CD4-positive, alpha-beta T cell treated with Interleukin-17A for 1 hour (primary cell): ENCODE data around the gene MAPKAPK3.

ENCODE experiments used
- DNase-seq: peaks from one replicate; pipeline ENCODE4 v3.0.0-alpha.2; 2020

MAPKAPK3 gene

DNA sequence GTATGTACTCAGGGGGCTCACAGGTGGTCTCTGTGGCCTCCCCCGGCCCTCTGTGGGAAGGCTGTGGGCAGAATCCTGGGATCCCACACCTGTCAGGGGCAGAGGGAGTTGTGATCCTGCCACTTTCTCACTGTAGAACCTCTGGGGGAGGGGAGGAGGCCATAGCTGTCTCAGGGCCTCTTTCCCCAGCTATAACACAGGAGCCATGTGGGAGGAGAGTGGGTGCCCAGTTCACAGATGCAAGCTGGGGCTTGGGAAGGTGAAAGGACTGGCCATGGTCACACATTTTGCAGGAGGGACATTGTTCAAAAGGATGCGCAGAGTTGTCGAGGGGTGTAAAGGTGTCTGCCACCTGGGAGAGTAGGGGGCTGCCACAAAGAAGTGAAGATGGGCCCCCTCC is 11.7 kb downstream of the MAPKAPK3 start:
- no peak for DNase-seq

DNA sequence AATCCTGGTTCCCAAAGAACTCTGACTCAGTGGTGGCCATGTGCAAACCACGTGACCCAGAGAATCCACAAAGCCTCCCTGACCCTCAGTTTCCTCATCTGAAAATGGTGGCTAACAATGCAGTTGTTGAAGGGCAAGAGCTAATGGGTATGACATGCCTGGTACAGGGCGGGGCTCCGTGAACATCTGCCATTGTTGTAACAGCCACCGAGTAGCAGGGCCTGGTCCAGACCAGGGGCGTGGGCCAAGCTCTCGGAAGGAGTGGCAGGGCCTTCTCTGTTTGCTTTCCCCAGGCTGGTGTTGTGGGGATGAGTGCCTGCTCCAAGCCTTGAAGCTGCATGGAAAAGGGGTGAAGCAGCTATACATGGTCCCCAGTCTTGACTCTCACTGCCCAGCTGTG is 13.4 kb downstream of the MAPKAPK3 start:
- no peak for DNase-seq

DNA sequence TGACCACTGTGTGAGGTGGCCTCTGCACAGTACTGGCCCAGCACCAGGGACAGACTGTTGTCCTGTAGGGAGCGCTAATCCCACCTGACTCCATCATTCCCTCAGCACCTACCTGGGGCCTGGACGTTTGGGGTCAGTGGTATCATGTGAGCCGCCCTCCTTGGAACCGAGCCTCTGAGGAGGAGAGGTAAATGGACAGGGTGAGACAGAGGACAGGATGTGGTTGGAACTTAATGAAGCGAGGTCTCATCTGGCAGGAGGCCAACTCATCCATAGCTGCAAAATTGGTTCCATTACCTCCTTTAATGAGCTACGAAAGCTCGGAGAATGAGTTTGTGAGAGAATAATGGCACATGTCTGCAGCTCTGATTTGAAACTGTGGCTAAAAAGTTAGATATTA is 13.9 kb downstream of the MAPKAPK3 start:
- no peak for DNase-seq

DNA sequence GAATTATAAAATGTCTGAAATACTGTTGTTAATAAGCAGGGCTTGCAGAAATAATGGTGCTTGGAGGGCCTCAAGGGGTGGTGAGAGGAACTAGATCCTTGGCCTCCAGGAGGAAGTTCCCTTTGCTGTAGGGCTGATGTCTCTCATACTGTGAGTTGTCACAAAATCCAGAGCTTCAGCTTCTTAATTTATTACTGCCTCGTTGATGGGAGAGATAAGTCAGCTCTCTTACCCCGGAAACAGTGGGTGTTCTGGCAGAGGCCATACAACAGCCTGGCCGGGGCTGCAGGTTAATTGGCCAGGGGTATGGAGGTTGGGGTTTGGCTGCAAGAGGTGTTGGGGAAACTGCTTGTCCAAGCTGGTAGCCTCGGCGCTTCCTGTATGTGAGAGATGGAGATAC is 15.5 kb downstream of the MAPKAPK3 start:
- no peak for DNase-seq

DNA sequence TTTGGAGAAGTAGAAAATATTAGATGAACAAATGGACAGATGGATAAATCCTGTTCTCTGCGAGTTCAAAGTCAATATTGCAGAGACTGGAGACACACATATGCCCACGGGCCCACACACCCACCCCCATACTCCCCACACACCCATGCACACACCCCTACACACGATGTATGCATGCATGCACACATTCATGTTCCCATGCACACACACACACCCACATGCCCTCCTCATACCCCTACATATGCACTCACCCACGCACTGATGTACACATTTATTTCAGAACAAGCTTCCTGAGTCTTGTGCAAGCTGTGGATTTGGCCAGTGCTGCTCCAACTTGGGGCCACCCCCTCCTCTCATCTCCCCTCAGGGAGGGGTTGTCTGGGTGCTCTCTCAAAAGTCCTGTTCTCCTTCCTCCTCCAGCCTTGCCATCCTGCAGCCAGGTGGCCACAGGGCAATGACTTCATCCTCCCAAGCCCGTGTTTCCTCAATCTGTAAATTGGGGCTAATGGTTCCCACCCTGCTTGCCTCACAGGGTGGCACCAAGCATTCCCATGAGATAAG is 16.4 kb downstream of the MAPKAPK3 start:
- no peak for DNase-seq

DNA sequence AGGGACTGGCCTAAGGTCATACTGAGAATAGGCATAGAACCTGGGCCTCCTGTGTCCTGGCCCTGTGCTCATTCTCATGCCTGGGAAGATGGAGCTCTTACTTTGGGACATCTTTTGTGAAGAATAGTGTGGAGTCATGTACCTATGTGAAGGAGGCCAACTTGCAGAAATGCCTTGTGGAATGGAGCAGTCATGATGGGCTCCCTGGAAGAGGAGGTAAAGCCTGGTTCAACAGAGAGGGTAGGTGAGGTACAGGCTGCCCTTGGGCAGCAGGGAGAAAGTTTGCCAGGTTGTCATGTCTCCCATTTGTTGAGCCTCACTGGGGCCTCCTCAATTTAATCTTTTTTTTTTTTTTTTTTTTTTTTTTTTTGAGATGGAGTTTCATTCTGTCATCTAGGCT is 18.1 kb downstream of the MAPKAPK3 start:
- no peak for DNase-seq

DNA sequence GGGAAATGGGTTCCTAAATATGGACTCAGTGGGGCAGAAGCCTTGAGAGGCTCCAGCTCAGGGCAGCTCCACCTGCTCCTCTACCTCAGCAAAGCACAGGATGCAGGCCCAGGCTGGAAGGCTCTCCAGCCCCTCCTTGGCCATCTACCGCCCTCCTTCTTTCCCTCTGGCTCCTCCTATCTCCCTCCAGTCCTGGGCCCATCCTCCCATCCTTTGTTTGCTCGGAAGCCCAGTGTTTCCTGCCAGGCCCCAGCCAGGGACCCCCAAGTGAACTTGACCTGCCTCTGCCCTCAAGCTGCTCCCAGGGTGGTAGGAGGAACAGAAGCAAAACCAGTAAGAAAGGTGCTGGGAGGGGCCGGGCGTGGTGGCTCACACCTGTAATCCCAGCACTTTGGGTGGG is 20.1 kb downstream of the MAPKAPK3 start:
- no peak for DNase-seq

DNA sequence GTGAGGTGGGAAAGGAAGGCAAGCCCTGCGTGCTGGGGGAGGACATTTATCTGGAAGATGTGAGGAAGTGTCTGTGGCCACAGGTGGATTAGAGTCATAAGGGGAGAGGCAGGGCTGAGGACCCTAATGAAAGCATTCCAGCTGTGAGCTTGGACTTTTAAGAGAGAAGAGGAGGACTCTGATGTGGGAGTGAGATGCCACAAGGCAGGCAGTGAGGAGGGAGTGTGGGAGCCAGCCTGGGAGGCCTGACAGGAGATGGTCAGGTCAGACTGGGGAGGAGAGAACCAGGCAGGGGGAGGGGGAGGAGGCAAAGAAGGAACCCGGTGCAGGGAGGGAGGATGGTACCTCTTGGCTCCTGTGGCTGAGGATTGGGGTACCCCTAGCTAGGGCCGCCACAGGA is 21.0 kb downstream of the MAPKAPK3 start:
- no peak for DNase-seq

DNA sequence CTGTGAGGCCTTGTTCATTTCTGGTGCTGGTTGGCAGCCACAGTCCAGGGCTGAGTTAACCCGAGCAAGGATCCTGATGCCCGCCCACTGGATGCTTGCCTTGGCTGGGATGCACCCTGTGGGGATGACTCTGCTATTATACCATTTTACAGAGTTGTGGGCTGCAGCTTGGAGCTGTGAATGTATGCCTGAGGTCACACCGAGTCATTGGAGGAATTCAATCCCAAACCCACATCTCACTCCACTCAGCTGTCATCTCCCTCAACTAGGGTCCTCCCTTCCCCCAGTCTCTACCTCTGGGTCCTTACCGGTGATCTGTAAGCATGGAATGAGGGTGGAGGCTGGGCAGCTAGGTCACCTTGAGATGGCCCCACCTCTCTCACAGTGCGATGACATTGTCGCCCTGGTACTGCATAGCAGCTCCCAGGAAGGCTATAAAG is 22.1 kb downstream of the MAPKAPK3 start:
- DNase-seq: no peak

DNA sequence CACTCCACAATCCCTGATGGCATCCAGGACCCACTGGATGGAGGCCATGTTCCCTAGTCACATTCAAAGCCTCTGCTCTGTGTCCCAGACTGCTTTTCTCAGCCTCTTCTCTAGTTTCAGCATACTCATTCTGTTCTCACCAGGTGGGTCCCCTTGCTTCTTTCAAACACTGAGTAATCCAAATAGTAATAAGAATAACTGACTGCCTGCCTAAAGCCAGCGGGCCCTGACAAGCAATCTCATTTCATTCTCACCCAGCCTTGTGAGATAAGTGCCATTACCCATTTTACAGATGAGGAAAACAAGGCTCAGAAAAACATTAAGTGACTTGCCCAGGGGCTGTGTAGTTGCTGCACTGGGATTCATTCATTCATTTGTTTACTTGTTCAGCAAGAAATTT is 25.4 kb downstream of the MAPKAPK3 start:
- DNase-seq: no peak

DNA sequence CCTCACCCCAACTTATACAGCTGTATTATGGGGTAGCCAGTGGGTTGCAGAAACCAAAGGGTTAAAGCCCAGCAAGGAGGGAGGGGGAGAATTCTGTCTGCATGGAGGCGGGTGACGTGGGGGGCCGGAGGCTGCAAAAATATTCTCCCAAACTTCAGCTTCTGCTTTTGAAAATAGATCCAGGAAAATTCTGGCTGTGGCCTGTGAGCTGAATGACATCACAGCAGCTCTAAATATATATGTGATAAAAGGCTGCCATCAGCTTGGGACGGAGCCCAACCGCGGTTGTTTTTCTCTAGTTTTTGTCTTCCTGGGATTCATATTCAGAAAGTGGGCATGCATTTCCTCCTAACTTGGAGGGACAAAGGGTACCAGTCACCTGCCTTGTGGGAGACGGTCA is 27.6 kb downstream of the MAPKAPK3 start:
- no peak for DNase-seq

DNA sequence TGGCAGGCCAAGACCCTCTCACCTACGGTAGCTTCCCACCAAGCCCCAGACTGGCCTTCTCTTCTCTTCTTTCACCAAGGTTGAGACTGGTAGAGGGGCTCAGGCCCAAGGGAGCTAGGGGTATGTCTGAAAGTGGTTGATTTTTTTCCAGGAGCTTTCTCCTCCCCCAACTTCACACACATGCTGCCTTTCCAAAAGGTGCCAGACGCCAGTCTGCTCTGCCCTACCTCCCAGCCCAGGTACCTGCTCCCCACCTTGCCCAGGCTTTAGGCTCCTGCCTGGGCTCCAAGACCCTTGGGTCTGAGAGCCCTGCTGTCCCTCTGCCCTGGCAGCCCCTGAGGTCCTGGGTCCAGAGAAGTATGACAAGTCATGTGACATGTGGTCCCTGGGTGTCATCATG is 28.4 kb downstream of the MAPKAPK3 start:
- DNase-seq: no peak

DNA sequence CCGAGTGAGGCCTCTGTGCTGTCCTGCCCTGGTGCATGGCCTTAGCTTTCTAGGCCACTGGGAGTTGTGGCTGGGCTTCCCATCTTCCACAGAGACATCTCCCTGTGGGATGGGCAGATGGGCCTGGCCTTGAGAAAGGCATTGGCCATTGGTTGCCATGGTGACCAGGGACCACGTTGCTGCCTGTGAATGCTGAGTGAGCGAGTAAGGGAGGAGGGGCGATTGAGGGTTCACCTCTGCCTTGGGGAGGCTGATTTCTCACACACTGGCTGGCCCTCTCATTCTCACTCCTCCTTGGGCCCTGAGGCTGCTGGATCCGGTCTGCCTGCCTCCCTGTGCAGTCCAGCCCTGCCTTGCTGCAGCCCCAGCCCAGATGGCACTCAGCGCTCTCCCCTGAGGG is 31.4 kb downstream of the MAPKAPK3 start:
- DNase-seq: no peak

DNA sequence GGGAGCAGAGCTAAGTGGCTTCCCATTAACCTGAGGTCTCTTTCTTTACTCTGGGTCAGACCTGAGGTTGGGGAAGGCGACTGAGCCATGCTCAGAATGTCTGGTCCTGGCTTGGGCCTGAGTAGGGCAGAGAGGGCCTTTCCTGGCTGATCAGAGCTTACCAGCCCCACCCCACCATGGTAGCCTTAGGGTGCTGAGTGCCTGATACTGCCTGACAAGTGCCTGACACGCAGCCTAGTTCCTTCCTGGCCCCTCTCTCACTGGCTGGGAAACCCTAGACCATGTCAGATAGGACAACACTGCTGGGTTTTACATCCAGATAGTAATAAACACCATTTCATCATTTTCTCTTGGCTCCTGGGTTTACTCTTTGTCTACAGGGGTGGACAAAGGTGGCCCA is 32.0 kb downstream of the MAPKAPK3 start:
- no peak for DNase-seq

DNA sequence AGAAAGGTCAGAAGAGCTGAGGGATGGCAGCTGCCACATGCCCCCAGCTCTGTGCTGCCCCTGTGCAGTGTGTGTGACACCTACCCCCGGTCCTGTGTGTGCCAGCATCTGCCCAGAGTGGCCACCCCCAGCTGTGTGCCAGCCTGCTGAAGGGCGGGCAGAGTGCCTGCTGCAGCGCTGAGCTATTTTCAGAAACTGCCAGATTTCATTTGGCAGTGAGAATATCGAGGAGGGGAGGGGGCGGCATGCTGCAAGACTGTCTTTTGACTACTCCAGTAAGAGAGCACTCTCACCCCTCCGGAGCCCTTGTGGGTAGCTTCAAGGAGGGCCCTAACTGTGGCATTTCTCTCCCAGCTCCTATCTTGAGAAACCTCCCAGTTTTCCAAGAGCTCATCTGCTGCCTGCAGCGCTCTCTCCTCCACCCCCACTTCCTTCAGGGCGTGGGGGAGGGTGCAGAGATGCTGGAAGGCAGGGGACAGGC is 32.5 kb downstream of the MAPKAPK3 start:
- DNase-seq: no peak

DNA sequence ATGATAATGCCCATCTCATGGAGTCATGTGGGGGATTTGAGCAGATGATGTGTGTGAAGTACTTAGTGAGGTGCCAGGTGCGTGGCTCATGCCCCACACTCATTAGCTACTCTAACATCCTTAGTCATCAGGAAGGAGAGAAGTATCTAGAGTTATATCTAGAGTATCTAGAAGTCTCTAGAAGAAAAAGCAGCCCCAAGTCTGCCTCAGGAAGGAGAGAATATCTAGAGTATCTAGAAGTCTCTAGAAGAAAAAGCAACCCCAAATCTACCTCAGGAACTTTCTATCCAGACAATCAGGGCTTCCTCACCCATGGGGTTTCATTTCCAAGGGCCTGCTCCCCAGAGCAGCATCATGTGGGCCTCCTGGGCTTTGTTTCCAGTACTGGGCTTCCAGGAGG is 33.1 kb downstream of the MAPKAPK3 start:
- no peak for DNase-seq

DNA sequence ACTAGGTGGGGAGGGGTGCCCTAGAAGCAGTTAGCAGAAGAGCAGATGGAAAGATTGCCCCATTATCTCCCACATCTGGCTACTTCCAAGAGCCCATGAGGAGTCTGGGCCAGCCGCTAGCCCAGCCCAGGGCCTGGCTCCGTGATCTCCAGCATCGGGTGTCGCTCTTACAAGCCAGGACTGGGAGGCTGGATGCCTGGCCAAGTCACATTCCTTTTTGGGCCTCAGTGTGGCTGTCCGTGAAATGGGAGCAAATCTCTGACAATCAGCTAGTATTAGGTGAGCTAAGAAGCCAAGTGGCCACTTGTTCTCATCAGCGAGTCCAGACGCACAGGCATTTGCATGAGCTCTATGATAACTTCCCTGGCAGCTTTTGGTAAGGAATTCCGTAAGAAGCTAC is 34.5 kb downstream of the MAPKAPK3 start:
- no peak for DNase-seq

DNA sequence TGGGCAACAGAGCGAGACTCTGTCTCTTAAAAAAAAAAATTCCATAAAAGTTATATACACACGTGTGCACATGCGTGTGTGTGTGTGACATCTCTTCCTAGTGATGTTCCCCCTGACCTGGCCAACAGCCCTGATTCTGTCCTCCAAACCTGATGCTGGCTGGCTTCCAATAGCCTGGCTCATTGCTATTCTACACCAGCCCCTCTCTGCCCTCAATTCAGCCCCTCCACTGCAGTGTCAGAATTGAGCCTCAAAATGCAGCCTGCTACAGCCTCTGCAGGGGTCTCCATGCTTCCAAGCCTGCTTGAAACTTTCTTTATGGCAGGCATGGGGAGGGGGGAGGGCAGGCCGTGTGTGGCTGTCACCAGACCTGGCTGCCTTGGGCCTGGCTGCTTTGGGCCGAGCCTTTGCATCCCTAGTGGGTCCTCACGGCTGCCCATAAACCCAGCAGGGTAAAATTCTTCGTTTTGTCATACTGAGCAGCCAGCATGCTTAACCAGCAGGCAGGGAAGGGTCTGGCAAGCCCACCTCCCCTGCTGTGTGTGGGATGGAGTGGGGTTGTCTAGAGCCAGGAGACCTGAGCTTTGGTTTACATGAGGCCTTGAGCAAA is 35.1 kb downstream of the MAPKAPK3 start:
- DNase-seq: no peak

DNA sequence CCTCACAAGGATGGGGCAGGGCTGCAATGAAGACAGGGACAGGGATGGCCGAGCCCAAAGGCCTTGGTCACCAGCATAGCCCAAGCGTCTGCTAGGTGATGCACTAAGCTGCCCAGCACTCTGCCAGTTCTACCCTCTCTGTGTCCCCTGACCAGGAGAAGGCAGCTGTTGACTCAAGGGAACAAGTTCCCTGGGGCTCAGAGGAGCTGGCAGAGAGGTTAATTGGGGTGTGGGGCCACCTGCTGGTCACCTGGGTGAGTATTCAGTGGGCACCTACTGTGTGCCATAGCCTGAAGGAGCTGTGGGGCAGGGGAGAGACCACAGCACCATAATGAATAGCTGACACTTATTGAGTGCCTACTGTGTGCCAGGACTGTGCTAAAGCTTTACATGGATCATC is 35.8 kb downstream of the MAPKAPK3 start:
- peak; percentile 66 for DNase-seq

DNA sequence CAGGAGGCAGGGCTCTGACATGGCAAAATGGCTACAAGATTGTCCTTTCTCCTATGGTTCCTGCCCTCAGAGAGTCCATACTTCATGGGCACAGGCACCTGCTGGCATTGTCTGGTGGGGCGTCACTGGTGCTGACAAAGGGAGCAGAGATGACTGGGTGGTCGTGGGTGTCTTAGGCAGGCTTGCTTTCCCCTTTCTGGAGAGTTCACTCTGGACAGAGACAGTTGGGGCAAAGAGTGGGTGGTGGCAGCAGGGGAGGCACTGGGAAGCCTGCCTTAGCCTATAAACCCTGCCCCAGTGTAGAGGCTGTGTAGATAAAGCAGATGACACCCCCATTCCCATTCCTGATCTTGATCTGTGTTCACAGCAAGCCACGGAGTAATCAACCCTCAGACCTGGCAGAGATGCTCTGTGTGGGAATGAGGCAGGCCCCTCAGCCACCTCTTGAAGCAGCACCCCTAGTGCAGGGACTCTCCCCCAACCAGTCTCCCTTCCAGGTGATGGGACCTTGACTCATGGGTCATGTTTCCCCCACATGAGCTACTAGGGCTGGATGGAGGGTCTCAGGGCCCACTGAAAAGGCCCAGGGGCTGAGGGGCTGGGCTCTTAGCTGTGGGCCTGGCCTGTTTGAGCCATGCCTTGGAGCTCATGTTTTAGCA is 37.1 kb downstream of the MAPKAPK3 start:
- no peak for DNase-seq

DNA sequence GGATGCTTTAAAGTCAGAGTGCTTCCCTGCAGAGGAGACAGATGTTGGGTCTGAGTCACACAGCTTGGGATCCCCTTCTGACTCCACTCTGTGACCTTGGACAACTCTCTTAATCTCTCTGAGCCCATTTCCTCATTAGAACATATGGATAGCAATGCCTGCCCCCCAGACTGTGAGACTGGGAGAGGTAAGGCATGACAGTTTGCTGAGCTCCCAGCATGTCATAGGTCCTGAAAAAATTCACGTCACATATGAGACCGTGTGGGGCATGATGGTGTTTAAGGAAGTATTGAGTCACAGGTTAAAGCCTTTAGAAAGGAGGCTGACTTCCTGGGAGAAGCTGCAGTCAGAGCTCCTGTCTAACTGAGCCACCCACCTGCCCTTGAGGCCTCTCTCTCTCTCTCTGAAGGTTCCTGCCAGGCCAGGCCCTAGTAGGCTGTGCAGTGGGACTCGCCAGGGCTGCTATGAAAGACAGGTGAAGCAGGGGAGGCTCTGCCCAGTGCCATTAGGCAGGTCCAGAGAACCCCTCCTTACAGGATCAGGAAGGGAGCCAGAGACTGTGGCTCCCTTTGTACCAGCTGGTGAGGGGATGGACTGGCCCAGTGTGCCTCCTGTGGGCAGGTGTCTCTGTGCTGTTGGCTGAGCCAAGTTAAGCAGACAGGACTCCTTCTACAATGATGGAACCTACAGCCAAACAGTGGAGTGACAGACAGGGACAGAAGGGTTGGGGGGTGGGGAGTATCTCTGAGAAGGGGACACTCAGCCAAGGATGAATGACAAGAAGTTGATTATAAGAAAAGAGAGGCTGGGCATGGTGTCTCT is 38.3 kb downstream of the MAPKAPK3 start:
- no peak for DNase-seq

DNA sequence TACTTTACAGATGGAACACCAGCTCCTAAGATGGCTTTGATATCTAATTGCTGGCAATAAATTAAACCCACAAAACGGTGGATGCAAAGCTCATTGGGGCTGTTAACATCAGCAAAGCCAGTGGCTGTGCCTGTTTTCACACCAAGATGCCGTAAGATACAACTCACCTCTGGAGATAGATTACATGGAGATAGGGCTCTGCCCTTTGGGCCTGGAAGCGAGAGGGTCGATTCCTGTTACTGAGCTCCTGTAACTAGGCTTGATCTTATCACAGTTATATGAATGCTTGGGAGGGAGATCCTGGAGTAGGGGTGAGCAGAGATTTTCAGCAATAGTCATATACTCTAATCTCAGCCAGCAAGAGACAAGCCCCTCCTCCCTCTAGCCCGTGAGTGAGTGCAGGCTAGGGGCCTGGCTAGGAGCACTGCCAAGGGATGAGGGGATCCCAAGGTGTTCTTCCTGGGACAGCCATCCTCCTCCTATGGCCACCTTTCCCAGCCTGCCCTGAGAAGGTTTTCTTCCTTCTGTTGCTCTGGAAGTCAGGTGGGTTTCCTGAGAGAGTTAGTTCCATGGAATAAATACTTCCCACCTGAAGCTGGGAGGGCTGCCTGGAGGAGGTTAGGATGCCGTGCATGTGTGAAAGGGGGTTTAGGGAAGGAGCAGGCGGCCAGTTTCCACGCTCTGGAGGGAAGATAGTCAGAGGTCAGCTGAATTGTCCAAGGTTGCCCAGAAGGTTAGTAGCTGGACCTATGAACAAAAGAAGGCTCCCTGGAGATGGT is 39.7 kb downstream of the MAPKAPK3 start:
- DNase-seq: no peak

DNA sequence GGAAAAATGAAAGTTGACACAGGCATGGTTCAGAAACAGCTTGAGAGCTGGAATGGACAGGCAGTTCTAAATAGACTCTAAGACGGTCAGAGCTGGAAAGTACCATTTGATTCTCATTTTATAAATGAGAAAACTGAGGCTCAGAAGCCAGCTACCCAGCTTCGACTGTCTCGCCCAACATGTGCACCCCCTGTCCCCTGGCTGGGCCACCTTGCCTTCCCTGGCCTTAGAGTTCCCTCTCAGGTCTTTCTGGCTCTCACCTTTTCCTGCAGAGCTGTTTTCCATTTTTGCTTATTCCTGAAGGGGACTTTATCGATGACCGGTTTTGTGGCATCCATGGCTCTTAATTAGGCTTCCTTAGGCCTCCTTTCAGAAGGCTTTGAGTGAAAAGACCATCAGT is 40.5 kb downstream of the MAPKAPK3 start:
- DNase-seq: no peak
